Colon (tissue), 2 donors: ENCODE data around the gene ZDHHC11.
"Not testable (repeated sequence)": the region's sequence is repeated elsewhere in the genome, so short reads cannot be mapped to it uniquely, and the experiment has no call there.

Experiments used
- FAIRE-seq: peaks from 2 replicates; lab custom pipeline; 2012; peaks lifted over from hg19 to GRCh38; lab: Jason Lieb, UNC
- donor health status: control.
- donor health status: control.

ZDHHC11 gene

DNA sequence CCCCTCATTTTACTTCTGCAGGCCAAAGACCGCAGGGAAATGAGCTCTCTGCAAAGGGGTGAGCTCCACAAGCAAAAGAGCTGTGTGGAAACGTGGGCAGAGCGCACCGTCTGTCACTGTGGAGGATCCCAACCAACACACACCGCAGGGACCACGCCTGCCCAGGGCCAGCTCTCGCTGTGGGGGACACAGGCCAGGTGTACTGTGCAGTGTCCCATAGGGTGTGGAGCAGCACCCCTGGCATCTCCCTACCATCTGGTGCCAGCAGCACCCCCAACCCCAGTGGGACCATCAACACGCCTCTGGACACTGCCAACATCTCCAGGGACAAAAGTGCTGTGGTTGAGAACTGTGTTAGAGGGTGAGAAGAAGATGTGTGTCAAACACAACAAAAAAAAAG, 27.9 kb upstream of the ZDHHC11 start:
- not testable (repeated sequence) for FAIRE-seq

DNA sequence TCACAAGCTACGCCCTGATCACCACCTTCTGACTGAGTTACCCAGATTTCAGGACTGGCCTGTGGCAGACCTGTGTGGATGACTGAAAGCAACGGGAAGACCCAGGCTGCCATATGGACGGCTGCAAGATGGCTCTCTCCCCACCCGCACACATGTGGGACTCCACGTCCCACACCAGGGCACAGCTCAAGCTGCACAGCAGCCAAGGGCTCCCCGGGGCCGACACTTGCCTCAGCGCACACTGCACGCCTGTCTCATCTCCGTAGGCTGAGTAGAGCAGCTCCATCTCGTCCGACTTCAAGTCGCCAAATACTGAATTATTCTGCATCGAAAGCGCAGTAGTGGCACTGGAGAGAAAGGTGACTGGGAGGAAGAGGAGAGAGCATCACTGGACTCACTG, 27.3 kb upstream of the ZDHHC11 start:
- FAIRE-seq: no peak

DNA sequence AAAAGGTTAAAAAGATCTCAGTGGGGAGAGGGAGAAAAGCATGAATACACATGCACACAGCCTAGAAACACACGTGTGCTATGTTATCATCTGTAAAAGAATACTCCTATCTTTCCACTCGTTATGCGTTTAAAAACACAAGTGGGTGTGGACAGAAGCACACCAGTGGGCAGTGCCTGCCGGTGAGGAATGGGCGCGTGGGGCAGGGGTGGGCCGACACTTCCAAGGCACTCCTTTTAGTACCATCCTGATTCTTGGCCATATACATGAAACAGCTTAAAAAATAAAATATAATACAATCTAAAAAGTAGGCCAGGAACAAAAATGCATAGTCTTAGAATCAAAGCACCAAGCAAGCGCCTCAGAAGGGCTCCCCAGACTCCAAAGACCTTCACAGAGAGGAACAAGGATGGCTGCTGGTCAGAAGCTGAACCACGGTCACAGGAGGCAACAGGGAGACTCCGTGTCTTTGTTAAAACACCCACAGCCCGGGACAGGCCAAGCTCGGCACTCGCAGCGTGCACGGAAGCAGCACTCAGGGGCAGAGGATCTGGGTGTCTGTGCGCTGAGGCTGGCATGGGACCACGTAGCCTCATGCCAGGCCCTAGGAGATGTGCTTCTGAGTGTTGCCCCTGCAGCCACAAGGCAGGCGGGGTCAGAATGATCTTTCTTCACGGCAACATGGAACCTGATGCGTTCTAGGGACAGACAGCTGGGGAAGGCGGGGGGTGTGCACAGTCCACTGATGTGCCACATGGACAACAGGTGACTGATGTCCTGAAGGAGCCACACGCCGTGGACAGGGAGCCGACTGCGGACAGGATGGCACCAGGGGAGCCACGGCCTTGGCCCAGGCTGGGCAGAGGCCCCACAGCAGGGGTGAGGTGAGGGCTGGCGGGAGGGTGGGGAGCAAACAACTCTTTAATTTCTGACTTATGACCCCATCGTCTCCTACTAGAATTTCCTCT, 25.9 kb upstream of the ZDHHC11 start:
- FAIRE-seq: no peak

GRCh38 chr5:875931-876330, 25.1 kb upstream of the ZDHHC11 start:
- no peak for FAIRE-seq

- FAIRE-seq: no peak
These were observed 22.5 kb upstream of the ZDHHC11 start for GRCh38 chr5:873328-873727.

- FAIRE-seq: no peak
These were observed 21.5 kb upstream of the ZDHHC11 start for GRCh38 chr5:872301-872700.

DNA sequence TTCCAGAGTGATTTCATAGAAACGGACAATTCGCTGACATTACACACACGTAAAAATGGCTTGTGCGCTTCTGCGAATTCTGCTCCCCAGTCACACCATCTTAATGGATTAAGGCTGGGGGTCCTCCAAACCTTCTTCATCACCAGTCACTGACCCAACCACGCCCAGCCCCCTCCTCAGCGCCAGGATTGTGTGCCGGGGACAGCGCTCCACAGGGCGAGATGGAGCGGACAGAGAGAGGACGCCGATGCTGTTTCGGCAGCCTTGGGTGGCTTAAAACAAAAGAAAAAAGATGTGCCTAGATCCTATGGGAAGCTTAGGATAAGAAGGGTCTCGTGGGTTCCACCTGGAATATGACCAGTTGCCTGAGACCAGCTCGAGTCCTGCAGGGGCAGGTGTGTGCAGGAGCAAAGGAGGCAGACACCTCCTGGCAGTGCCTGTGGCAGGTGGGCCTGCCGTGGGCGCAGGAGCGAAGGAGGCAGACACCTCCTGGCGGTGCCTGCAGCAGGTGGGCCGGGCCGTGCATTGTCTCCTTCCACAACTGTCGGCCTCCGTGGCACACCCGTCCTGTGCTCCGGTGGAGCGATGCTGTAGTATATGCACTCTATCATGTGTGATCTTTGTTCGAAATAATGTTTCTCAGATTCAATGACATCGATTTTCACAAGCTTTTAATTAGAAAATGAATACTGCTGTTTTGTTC, 21.0 kb upstream of the ZDHHC11 start:
- no peak for FAIRE-seq

- FAIRE-seq: no peak
These were observed 20.2 kb upstream of the ZDHHC11 start for GRCh38 chr5:870956-871355.

GRCh38 chr5:868428-869135, 17.8 kb upstream of the ZDHHC11 start:
- no peak for FAIRE-seq

DNA sequence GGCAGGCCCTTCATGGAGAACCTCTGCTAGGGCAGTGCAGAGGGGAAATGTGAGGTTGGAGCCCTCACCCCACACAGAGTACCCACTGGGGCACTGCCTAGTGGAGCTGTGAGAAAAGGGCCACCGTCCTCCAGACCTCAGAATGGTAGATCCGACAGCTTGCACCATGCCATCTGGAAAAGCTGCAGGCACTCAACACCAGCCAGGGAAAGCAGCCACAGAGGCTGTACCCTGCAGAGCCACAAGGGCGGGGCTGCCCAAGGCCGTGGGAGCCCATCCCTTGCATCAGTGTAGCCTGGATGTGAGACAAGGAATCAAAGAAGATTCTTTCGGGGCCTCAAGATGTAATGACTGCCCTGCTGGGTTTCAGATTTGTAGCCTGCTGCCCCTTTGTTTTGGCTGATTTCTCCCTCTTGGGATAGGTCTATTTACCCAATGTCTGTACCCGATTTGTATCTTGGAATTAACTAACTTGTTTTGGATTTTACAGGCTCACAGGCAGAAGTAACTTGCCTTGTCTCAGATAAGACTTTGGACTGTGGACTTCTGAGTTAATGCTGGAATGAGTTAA, 16.6 kb upstream of the ZDHHC11 start:
- no peak for FAIRE-seq

DNA sequence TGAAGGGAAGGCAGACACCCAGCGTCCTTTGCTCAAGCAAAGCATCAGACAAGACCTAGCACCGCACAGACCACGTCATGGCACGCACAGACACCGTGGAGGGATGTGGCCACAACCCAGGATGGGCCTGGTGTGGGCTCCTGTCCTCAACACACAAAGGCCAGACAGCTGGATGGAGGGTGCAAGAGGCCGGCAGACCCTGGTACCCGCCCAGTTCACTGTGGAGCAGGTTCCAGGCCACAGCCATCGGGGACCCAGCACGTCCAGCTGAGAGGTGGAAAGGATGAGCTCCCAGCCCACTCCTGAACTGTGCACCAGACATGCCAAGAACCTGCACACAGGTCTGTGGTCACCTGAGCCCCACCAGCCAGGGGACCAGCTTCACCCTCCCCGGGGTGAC, 15.0 kb upstream of the ZDHHC11 start:
- no peak for FAIRE-seq

- no peak for FAIRE-seq
These were observed 14.4 kb upstream of the ZDHHC11 start for GRCh38 chr5:865168-865521.

DNA sequence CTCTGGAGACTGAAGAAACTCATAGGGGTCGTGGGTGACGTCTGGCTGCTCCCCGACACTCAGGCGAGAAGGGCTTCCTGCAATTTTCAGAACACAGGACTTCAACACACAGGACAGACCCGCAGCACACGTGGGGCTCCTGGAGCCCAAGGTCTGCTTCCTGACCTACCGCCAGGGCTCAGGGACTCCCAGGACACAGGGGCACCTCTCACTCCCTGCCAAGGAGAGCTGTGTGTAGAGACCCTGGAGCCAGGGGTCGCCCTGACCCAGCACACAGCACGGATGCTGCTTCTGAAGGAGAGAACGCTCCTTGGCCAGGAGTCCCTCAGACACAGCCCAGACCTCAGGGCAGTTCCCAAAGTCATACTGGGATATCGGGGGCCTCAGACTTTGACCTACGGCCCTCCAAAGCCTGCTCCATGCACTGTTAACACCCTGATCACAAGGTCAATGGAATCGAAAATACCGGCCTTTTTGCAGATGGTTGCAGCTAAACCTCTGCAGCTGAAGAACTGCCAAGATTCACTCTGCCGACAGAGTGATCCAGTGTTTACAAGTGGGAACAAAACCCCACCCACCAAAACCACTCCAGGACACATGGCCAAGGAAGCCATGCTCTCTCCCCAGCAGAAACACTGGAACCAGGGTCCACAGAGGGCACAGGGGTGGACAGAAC, 13.8 kb upstream of the ZDHHC11 start:
- no peak for FAIRE-seq

GRCh38 chr5:863244-863805, 12.5 kb upstream of the ZDHHC11 start:
- FAIRE-seq: no peak

- no peak for FAIRE-seq
These were observed 11.8 kb upstream of the ZDHHC11 start for GRCh38 chr5:862367-863243.

GRCh38 chr5:861442-862366, 10.9 kb upstream of the ZDHHC11 start:
- no peak for FAIRE-seq

GRCh38 chr5:860506-861150, 9.8 kb upstream of the ZDHHC11 start:
- FAIRE-seq: no peak

DNA sequence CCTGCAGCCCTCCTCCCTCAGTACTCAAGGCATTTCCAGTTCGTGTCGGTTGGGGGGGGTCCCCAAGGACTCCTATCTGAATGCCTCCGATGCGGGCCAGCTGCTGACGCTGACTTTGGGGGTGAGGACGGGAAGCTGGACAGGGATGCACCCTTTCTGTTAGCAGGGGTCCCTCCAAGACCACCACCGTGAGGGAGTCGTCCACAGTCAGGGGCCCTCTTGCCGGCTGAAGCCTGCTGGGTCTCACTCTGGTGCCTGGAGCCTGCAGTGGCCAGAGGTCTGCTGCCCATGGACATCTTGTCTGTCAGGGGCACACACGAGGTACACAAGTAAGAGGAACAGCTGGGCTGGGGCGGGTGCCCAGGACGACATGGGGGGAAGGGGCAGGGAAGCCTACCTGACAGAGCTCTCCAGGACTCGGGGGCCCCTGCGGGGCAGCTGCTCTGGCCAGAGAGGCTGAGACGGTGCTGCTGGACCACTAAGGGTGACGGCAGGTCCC, 9.1 kb upstream of the ZDHHC11 start:
- no peak for FAIRE-seq

DNA sequence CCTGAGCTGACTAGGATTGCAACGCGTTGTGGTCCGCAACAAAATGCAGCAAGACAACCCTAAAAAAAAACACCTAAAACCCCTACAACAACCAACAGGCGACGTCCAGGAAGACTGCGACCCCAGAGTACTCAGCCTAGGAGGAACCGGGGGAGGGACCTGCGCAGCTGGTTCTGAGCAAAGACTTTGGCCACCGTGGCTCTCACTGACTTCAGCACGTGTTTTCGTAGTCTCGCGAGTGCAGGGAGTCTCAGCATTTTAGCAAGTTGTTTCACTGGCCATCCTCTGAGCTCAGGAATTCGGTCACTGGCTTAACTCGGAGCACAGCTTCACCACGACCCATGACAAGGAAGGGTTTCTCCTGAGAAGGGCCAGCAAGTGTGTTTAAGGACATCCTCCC, 8.6 kb upstream of the ZDHHC11 start:
- no peak for FAIRE-seq
